ENCODE data around the gene MPV17L.
"Not testable (repeated sequence)": the region's sequence is repeated elsewhere in the genome, so short reads cannot be mapped to it uniquely, and the experiment has no call there.

Gene MPV17L

DNA sequence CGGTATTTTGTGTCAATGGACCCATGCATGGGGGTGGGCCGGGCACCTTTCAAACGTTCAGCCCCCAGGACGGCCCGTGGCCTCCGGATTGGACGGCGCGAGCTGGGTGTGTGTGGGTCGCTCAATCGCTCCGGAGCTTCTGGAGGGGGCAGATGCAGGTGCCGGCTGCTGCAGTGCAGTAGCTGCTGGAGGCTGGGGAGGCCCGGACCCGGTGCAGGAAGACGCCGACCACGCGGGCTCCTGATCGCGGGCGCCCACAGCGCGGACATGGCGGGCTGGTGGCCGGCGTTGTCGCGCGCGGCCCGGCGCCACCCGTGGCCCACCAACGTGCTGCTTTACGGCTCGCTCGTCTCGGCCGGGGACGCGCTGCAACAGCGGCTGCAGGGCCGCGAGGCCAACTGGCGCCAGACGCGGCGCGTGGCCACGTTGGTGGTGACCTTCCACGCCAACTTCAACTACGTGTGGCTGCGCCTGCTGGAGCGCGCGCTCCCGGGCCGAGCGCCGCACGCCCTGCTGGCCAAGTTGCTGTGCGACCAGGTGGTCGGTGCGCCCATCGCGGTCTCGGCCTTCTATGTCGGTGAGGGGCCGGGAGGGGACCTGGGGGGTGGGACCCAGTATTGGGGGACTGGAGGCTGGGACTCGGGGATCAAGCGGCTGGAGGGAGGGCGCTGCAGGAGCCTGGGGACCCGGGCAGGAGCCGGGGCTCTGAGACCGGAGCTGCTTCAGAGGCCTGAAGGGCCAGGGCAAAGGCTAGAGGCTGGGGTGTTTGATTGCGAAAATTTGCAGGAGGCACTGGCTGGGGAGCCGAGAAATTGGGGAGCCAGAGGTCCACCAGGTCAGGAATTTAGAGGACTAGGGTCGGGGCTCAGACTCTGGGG is at the start of gene MPV17L:
MPV17L (plus strand) TSS at position 124 of the 878 bp plus-strand sequence; CDS start at position 268, 144 bp downstream.
- H3K36me3 Mint-ChIP-seq, H3K4me1 Mint-ChIP-seq, H3K9me3 Mint-ChIP-seq, CTCF ChIA-PET, H3K4me3 Mint-ChIP-seq, DNase-seq, H3K27ac Mint-ChIP-seq: not testable (repeated sequence)
- H3K27me3 Mint-ChIP-seq: peaks cover 56% of the 10 kb centered on the region

DNA sequence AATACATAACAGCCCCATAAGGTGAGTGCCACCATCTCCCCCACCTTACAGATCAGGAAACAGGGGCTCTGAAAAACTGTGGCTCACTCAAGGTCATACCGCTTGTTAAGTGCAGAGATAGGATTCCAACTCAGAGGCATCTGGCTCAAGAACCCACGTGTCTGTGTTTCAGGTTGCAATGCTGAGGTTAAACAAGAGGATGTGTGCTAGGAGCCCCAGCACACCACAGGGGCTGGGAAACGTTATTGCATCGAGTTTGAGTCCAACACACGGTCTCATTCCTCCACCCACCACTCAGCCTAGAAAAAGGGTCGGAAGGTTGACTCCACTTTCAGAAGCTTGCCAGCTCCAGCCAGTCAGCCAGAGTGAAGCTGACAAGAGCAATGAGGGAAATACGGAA is 46.8 kb upstream of the MPV17L start:
- DNase-seq, H3K27ac Mint-ChIP-seq, H3K4me1 Mint-ChIP-seq, H3K9me3 Mint-ChIP-seq, H3K36me3 Mint-ChIP-seq, CTCF ChIA-PET, H3K27me3 Mint-ChIP-seq, H3K4me3 Mint-ChIP-seq: not testable (repeated sequence)

DNA sequence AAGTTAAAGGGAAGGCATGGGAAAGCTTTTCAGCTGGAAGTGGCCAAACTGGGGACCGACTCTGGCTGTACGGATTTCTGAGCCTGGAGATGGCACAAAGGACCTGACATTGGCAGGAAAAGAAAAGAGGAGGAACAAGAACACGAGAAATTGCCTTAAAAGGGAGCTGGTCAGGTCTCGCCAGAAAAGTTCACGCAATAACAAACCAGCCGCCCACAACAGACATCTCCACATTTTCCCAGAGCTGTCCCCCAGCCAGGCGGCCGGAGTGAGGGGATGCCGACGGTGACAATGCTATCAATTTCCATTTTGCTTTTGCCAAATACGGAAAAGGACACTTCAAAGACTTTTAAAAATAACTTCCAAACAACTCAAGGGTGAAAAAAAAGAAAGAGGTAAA is 44.3 kb upstream of the MPV17L start:
- H3K4me3 Mint-ChIP-seq, H3K4me1 Mint-ChIP-seq, H3K9me3 Mint-ChIP-seq, CTCF ChIA-PET, H3K36me3 Mint-ChIP-seq, DNase-seq, H3K27ac Mint-ChIP-seq, H3K27me3 Mint-ChIP-seq: not testable (repeated sequence)

DNA sequence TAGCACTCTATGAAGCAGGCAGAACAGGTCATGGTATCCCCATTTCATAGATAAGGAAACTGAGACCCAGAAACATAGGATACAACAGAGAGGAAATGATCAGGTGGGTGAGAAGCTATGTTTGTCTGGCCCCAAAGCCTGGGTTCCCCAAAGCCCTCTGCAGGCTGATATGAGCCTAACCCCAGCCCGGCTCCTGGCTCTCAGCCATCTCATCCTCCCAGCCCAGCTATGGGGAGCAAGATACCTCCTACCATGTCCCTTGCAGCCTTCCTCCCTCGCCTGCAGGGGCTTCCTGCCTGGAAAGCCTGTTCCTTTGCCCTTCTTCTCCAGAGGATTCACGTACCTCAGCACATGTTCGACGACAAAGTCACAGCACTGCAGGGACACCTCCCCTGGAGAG is 43.8 kb upstream of the MPV17L start:
- DNase-seq, H3K27ac Mint-ChIP-seq, H3K4me1 Mint-ChIP-seq, H3K27me3 Mint-ChIP-seq, H3K4me3 Mint-ChIP-seq, CTCF ChIA-PET, H3K9me3 Mint-ChIP-seq, H3K36me3 Mint-ChIP-seq: not testable (repeated sequence)

DNA sequence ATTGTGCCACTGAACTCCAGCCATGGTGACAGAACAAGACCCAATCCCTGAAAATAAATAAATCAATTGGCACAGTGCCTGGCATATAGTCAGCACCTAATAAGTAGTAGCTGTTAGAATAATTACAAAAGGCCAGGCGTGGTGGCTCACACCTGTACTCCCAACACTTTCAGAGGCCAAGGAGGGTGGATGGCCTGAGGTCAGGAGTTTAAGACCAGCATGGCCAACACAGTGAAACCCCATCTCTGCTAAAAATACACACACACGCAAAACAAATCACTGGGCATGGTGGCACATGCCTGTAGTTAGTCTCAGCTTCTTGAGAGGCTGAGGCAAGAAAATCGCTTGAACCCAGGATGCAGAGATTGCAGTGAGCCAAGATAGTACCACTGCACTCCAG is 42.7 kb upstream of the MPV17L start:
- H3K4me1 Mint-ChIP-seq, H3K4me3 Mint-ChIP-seq, DNase-seq, H3K27me3 Mint-ChIP-seq, CTCF ChIA-PET, H3K27ac Mint-ChIP-seq, H3K9me3 Mint-ChIP-seq, H3K36me3 Mint-ChIP-seq: not testable (repeated sequence)

DNA sequence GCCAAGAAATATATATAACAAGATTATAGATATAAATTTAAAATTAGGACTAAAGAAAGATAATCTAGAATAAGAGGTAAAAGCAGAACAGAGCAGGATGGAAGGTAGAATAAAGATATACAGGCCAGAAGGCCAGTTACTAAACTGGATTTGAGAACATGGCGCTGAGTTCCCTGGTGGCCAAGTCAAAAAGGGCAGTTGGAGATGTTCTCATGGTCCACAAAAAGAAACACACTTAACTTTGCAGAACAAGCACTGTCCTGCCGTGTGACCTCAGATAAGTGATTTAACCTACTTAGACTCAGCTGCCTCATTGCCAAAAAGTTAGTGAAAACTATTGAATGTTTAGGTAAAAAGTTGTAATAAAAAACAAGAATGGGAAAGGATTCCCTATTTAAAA is 40.7 kb upstream of the MPV17L start:
- H3K4me3 Mint-ChIP-seq, CTCF ChIA-PET, H3K4me1 Mint-ChIP-seq, DNase-seq, H3K27me3 Mint-ChIP-seq, H3K9me3 Mint-ChIP-seq, H3K27ac Mint-ChIP-seq, H3K36me3 Mint-ChIP-seq: not testable (repeated sequence)

DNA sequence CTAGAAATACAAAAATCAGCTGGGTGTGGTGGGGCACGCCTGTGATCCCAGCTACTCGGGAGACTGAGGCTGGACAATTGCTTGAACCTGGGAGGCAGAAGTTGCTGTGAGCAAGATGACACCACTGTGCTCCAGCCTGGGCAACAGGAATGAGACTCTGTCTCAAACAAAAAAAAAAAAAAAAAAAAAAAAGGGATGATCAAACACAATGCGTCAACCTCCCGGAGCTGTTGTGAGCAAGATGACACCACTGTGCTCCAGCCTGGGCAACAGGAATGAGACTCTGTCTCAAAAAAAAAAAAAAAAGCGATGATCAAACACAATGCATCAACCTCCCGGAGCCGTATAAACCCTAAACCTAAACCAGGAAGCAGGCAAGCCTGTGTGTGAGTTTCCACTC is 38.1 kb upstream of the MPV17L start:
- H3K4me1 Mint-ChIP-seq, H3K27ac Mint-ChIP-seq, CTCF ChIA-PET, H3K4me3 Mint-ChIP-seq, DNase-seq, H3K9me3 Mint-ChIP-seq, H3K36me3 Mint-ChIP-seq, H3K27me3 Mint-ChIP-seq: not testable (repeated sequence)

DNA sequence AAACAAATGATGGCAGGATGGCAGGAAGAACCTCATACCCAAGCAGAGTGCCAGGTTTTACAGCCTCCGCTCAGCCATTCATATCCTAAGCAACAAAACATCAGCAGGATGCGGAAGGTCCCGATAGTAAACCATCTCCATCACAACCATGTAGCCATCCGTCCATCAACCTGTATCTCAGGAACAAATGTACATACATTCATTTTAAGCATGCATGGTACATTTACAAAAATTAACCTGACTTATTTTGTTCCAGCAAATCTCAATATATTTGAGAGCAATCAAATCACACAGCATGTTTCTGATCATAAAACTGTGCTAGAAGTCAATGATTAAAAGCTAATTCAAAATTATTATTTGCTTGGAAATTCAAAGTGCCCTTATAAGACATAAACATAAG is 17.4 kb upstream of the MPV17L start, which contains the start of gene NPIPA5:
NPIPA5 (minus strand) TSS at position 101 of the 400 bp plus-strand sequence; CDS start at position 101, 0 bp downstream.
- DNase-seq, H3K9me3 Mint-ChIP-seq, H3K4me1 Mint-ChIP-seq, CTCF ChIA-PET, H3K4me3 Mint-ChIP-seq, H3K27ac Mint-ChIP-seq, H3K36me3 Mint-ChIP-seq, H3K27me3 Mint-ChIP-seq: not testable (repeated sequence)

DNA sequence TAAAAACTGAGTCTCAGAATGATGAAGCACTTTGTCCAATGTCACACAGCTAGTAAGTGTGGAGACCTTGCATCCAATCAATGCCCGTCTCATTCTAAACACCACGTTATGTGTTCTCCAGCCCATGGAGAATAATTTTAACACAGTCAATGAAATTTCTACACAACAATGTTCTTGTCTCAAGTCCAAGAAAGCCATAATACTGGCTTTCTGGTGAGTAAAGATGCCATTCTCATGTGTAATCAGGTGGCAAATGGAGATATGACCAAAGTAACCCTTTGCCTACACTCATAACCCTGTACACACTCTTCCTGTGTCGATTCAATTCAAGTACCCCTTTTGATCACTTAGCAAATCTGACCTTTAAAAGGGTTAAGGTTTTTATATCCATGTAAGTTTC is 12.7 kb upstream of the MPV17L start:
- DNase-seq, CTCF ChIA-PET, H3K36me3 Mint-ChIP-seq, H3K4me1 Mint-ChIP-seq, H3K4me3 Mint-ChIP-seq, H3K9me3 Mint-ChIP-seq, H3K27ac Mint-ChIP-seq: not testable (repeated sequence)
- H3K27me3 Mint-ChIP-seq: peaks cover 13% of the 10 kb centered on the region

DNA sequence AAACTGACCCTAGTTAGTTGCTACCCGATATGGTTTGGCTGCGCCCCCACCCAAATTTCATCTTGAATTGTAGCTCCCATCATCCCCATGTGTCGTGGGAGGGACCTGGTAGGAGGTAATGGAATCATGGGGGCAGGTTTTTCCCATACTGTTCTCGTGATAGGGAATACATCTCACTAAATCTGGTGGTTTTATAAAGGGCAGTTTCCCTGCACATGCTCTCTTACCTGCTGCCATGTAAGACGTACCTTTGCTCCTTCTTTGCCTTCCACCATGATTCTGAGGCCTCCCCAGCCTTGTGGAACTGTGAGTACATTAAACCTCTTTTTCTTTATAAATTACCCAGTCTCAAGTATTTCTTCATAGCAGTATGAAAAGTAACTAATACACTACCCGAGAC is 7.5 kb upstream of the MPV17L start:
- H3K27ac Mint-ChIP-seq, H3K9me3 Mint-ChIP-seq, H3K36me3 Mint-ChIP-seq, DNase-seq, H3K4me1 Mint-ChIP-seq, H3K4me3 Mint-ChIP-seq, CTCF ChIA-PET: not testable (repeated sequence)
- H3K27me3 Mint-ChIP-seq: peaks cover 18% of the 10 kb centered on the region

DNA sequence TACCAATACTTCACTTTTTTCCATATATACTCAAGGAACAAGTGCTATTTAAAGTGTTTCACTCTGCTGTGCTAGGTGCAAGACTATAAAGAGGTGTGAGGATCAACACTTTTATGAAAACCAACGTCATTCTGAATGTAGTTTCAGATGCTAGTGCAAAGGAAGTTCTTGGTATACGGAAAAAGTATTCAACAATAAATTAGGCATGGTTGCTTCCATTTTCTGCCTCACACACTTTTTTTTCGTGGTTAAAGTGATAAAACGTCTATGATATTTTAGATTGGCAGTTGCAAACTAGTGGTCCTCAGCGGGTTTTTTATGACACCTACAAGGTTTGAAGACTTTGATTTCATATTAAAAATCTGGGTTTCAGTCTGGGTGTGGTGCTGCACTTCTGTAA is 5.6 kb upstream of the MPV17L start:
- H3K36me3 Mint-ChIP-seq, H3K27ac Mint-ChIP-seq, H3K4me3 Mint-ChIP-seq, CTCF ChIA-PET, H3K9me3 Mint-ChIP-seq, H3K4me1 Mint-ChIP-seq, DNase-seq: not testable (repeated sequence)
- peaks cover 26% of the 10 kb centered on the region for H3K27me3 Mint-ChIP-seq

DNA sequence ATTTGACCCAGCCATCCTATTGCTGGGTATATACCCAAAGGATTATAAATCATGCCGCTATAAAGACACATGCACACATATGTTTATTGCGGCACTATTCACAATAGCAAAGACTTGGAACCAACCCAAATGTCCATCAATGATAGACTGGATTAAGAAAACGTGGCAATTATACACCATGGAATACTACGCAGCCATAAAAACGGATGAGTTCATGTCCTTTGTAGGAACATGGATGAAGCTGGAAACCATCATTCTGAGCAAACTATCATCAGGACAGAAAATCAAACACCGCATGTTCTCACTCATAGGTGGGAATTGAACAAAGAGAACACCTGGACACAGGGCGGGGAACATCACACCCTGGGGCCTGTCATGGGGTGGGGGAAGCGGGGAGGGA is 2.5 kb upstream of the MPV17L start:
- H3K4me1 Mint-ChIP-seq, CTCF ChIA-PET, H3K4me3 Mint-ChIP-seq, H3K9me3 Mint-ChIP-seq, DNase-seq, H3K27ac Mint-ChIP-seq, H3K36me3 Mint-ChIP-seq: not testable (repeated sequence)
- peaks cover 47% of the 10 kb centered on the region for H3K27me3 Mint-ChIP-seq

DNA sequence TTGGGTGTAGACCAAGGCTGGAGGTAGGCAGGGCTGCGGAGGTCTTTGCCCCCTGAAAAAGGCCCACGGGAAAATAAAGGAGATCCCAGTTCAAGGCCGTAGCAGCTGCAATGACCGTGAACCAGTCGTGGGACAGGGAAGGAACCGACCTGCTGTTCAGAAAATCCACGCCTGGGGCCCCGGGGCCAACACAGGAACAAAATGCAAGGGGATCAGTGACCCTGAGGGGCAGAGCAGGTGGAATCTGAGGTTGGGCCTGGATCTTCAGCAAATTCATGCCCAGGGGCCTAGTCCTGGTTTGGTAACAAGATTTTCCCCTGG is 915 bp downstream of the MPV17L start:
- H3K36me3 Mint-ChIP-seq, H3K27ac Mint-ChIP-seq, H3K4me3 Mint-ChIP-seq, H3K9me3 Mint-ChIP-seq, DNase-seq, CTCF ChIA-PET, H3K4me1 Mint-ChIP-seq: not testable (repeated sequence)
- peaks cover 54% of the 10 kb centered on the region for H3K27me3 Mint-ChIP-seq

DNA sequence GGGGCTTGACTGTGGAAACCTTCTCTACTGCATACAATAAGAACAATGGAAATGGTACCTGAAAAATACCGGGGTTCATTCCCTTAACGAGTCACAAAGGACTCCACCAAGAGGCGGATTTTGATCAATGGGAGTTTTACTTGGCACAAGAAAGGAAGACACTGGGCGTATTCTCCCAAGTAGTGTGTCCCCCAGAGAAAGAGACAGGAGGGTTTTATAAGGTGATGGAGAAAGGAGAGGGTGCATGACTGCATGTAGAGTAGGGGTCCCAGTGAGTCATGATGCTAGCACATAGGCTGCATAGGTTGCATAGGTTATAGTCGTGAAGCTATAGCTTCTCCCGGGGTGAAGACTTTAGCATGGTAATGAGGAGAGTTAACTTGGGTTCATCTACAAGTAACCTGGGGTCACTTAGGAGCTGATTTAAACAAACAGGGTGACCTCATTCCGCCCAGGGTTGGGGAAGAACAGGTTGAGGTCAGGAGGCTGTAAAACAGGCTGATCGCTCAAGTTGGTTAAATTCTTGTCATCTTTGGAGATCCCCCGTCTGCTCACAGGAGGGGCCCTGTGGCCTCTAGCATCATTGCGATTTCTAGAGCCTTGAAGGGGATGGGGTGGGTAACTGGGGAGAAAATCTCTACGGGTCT is 1.5 kb downstream of the MPV17L start:
- H3K4me1 Mint-ChIP-seq: no peaks in the 10 kb centered on the region
- H3K36me3 Mint-ChIP-seq: no peaks in the 10 kb centered on the region
- CTCF ChIA-PET: no interaction called here
- DNase-seq: no peak
- no peak overlapping the region for H3K27ac Mint-ChIP-seq
- no peak overlapping the region for H3K4me3 Mint-ChIP-seq
- H3K27me3 Mint-ChIP-seq: peaks cover 54% of the 10 kb centered on the region
- H3K9me3 Mint-ChIP-seq: no peaks in the 10 kb centered on the region

DNA sequence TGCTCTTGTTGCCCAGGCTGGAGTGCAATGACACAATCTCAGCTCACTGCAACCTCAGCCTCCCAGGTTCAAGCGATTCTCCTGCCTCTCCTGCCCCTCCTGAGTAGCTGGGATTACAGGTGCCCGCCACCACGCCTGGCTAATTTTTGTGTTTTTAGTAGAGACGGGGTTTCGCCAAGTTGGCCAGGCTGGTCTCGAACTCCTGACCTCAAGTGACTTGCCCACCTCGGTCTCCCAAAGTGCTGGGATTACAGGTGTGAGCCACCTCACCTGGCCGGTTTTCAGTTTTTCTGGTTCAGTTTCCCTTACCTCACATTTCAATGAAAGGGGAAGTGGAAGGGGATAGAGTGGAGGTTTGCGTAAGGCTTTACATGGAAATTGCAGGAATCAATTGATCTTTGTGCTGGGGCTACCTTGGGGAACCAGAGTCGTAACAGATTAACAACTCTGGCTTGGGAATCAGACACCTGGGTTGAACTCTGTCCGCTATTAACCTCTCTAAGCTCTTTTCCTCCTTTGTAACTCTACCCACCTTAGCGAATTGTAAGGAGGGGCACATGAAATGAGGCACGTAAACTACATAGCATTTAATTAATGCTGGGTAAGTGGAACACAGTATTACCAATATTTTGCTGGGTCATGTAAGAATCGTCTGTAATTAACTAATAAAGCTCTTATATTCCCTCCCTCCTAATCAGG is 3.2 kb downstream of the MPV17L start:
- DNase-seq: no peak
- Mint-ChIP-seq H3K9me3 (no peaks in the 10 kb centered on the region), H3K27ac (no peak overlapping the region), H3K36me3 (no peaks in the 10 kb centered on the region), H3K4me1 (no peaks in the 10 kb centered on the region), H3K4me3 (no peak overlapping the region), H3K27me3 (peaks cover 60% of the 10 kb centered on the region)
- CTCF ChIA-PET: no interaction called here
